ENCODE measurements around the gene RBM41. TPM values are rescaled to one million over a fixed set of nuclear protein-coding genes. Genes with fewer than 3 reads are reported as not detected.
"Not testable (repeated sequence)": the region's sequence is repeated elsewhere in the genome, so short reads cannot be mapped to it uniquely, and the experiment has no call there.

The RBM41 gene
- polyA plus RNA-seq, 3 donors from 2014 or later, result 7.7 to 16.7 (median 12.0) TPM

DNA sequence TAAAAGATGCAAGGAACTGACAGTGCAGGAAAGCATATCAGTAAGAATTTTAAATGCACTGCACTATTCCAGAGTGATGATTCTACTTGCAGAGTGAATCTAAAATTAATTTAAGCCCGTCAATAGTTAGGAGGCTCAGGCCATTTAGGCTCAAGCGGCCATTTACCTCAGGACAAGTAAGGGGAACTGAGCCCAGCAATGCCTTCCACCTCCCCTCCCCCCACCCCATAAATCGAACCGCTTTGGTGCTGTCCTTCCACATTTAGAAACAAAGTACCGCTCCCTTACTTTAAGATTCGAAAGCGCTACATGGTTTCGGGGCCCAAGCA is 665 bp downstream of the RBM41 start:
- Mint-ChIP-seq H3K4me3 (peak overlapping the region; percentile 73 to 97 (median 96)), H3K9me3 (no peaks in the 10 kb centered on the region), H3K27ac (peak overlapping the region in 3 of 6 donors; percentile 35 to 85 (median 57)), H3K4me1 (peaks cover 12 to 23% of the 10 kb centered on the region in 2 donors), H3K27me3 (ENCODE audit: low read depth in 3 of 3) (peaks cover 0 to 8% (median 2%) of the 10 kb centered on the region in 3 donors), H3K36me3 (peaks cover 6 to 18% (median 8%) of the 10 kb centered on the region in 3 donors)
- DNase-seq, result no peak

DNA sequence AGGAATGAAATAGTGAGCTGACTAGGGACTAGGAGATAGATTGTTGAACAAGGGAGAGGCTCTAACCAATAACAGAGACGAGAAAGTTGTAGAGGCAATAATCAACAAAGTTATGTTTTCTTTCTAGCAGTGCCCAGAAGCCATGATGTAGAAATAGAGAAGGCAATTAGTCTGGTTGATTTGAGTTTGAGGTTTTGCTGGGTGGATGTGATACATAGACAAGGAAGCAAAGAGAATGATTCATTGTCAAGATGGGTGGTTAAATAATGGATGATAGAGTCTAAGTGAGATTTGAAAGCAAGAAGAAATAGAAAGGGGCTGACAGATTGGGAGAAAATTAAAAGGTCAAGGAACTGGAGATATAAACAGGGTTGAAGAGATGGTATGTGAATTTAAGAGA is 11.2 kb downstream of the RBM41 start:
- Mint-ChIP-seq H3K27ac (peak overlapping the region in 5 of 6 donors; percentile 0 to 43 (median 9)), H3K4me3 (peak overlapping the region in 1 of 5 donors; percentile 12), H3K36me3 (peaks cover 0 to 12% (median 3%) of the 10 kb centered on the region in 3 donors), H3K4me1 (peaks cover 6 to 12% of the 10 kb centered on the region in 2 donors), H3K27me3 (ENCODE audit: low read depth in 3 of 3) (peaks cover 0 to 6% (median 0%) of the 10 kb centered on the region in 3 donors), H3K9me3 (no peaks in the 10 kb centered on the region)
- DNase-seq, result no peak

DNA sequence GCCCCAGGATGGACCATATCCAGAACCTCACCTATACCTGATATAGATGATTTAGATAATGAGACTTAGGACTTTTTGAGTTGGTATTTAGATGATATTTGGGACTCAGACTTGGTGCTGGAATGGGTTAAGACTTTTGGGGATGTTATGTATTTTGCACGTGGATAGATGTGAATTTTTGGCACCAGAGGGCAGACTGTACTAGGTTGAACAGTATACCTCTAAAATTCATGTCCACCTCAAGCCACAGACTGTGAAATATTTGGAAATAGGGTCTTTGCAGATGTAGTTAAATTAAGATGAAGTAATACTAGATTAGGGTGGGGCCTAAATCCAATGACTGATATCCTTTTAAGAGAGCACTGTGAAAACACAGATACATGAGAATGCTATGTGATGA is 15.6 kb downstream of the RBM41 start:
- DNase-seq, result no peak
- Mint-ChIP-seq H3K27me3 (ENCODE audit: low read depth in 3 of 3) (peaks cover 0 to 7% (median 2%) of the 10 kb centered on the region in 3 donors), H3K4me3 (no peak overlapping the region), H3K9me3 (no peaks in the 10 kb centered on the region), H3K36me3 (peaks cover 0 to 14% (median 0%) of the 10 kb centered on the region in 3 donors), H3K4me1 (peaks cover 10 to 29% of the 10 kb centered on the region in 2 donors), H3K27ac (no peak overlapping the region)

DNA sequence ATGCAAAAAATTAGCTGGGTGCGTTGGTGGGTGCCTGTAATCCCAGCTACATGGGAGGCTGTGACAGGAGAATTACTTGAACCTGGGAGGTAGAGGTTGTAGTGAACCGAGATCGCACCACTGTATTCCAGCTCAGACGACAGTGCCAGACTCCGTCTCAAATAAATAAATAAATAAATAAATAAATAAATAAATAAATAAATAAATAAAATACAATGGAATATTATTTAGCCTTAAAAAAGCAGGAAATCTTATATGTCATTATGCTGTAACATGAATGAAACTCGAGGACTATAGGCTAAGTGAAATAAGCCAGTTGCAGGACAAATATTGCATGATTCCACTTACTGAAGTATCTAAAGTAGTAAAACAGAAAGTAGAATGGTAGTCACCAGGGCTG is 42.5 kb downstream of the RBM41 start:
- H3K4me3 Mint-ChIP-seq, result no peak overlapping the region
- peaks cover 0 to 3% of the 10 kb centered on the region in 2 donors for H3K4me1 Mint-ChIP-seq
- peaks cover 0 to 13% (median 8%) of the 10 kb centered on the region in 3 donors for H3K36me3 Mint-ChIP-seq
- H3K27me3 Mint-ChIP-seq (ENCODE audit: low read depth in 3 of 3), result peaks cover 0 to 2% (median 1%) of the 10 kb centered on the region in 3 donors
- no peak overlapping the region for H3K27ac Mint-ChIP-seq
- peaks cover 2 to 11% (median 7%) of the 10 kb centered on the region in 6 donors for H3K9me3 Mint-ChIP-seq
- no peak for DNase-seq

DNA sequence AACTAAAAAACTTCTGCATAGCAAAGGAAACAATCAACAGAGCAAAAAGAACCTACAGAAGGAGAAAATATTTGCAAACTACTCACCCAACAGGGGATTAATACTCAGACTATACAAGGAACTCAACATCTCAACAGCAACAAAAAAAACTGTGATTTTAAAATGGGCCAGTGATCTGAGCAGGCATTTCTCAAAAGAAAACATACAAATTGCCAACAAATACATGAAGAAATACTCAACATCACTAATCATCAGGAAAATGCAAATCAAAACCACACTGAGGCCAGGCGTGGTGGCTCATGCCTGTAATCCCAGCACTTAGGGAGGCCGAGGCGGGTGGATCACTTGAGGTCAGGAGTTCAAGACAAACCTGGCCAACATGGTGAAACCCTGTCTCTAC is 60.9 kb downstream of the RBM41 start:
- not testable (repeated sequence) for H3K4me1 Mint-ChIP-seq; H3K9me3 Mint-ChIP-seq; DNase-seq; H3K27ac Mint-ChIP-seq; H3K27me3 Mint-ChIP-seq (ENCODE audit: low read depth in 3 of 3); H3K36me3 Mint-ChIP-seq; H3K4me3 Mint-ChIP-seq

DNA sequence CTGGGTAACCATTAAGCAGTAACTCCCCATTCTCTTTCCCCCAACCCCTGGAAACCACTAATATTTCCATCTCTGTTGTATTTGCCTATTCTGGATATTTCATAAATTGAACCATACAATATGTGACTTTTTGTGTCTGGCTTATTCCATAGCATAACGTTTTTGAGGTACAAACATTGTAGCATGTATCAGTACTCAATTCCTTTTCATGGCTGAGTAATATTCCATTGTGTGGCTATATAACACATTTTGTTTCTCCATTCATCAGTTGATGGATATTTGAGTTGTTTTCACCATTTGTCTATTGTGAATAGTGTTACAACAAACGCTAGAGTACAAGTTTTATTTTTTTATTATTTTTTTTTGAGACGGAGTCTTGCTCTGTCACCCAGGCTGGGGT is 63.6 kb downstream of the RBM41 start:
- Mint-ChIP-seq H3K27ac (no peak overlapping the region), H3K36me3 (peaks cover 0 to 4% (median 0%) of the 10 kb centered on the region in 3 donors), H3K4me1 (no peaks in the 10 kb centered on the region), H3K9me3 (peaks cover 0 to 6% (median 1%) of the 10 kb centered on the region in 6 donors), H3K27me3 (ENCODE audit: low read depth in 3 of 3) (peaks cover 0 to 4% (median 2%) of the 10 kb centered on the region in 3 donors), H3K4me3 (no peak overlapping the region)
- DNase-seq, result no peak

DNA sequence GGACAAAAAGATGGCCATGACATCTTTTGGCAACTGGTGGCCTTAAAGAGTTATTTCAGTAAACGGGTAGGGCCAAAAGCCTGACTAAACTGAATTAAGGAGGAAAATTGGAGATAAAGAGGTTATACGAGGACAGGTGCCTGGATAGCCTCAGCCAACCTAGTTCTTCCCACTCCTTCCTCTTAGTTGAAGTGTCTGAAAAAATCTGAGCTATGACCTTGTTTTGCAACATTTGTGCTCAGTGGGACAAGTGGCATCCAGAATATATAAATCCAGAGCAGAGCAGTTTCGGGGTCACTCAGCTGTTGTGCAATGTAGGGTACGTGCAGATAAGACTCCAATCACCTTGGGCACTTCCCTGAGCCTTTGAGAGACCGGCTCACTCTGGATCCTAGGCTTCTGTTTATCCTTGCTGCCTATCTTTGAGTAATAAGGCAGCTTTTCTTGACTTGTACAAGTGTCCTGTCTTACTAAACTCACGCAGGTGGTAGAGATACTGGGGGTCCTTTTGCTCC is 68.4 kb downstream of the RBM41 start:
- peaks cover 0 to 3% (median under 1%) of the 10 kb centered on the region in 6 donors for H3K9me3 Mint-ChIP-seq
- no peaks in the 10 kb centered on the region for H3K4me1 Mint-ChIP-seq
- peaks cover 3 to 8% (median 6%) of the 10 kb centered on the region in 3 donors for H3K27me3 Mint-ChIP-seq (ENCODE audit: low read depth in 3 of 3)
- H3K27ac Mint-ChIP-seq, result no peak overlapping the region
- H3K36me3 Mint-ChIP-seq, result no peaks in the 10 kb centered on the region
- no peak for DNase-seq
- no peak overlapping the region for H3K4me3 Mint-ChIP-seq

DNA sequence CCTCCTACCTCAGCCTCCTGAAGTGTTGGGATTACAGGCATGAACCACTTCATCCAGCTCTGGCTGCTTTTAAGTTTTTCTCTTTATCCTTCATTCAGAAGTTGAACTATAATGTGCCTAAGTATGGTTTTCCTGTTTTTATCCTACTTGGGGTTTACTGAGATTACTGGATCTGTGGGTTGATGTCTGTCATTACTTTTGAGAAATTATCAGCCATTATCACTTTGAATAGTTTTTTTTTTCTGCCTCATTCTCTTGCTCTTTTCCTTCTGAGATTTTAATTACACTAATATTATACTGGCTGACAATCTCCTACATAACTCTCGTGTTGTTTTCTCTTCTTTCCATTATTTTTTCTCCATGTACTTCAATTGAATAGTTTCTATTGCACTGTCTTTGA is 71.0 kb downstream of the RBM41 start:
- Mint-ChIP-seq H3K4me1 (no peaks in the 10 kb centered on the region), H3K27ac (no peak overlapping the region), H3K27me3 (ENCODE audit: low read depth in 3 of 3) (peaks cover 6 to 9% (median 8%) of the 10 kb centered on the region in 3 donors), H3K36me3 (no peaks in the 10 kb centered on the region), H3K4me3 (no peak overlapping the region), H3K9me3 (no peaks in the 10 kb centered on the region)
- no peak for DNase-seq

DNA sequence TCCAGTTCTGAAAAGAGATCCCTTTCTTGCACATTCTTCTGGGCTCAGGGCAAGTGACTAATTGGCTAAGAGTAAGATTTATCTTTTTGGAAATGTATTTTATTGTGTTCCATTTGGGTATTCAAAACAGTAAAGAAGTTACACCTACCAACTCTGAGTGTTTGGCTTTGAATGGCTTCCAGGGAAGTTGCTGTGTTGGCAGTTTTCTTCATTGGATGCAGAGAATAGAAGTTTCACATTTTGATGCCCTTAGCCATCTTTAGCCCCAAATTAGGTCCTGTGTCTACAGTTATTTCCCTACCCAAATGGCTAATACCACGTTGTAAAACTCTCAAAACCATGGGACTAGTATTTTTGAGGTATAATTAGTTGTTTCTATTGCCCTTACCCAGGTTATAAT is 88.9 kb downstream of the RBM41 start:
- Mint-ChIP-seq H3K4me3 (no peak overlapping the region), H3K36me3 (no peaks in the 10 kb centered on the region), H3K27me3 (ENCODE audit: low read depth in 3 of 3) (peaks cover 1 to 14% (median 7%) of the 10 kb centered on the region in 3 donors), H3K4me1 (no peaks in the 10 kb centered on the region), H3K9me3 (no peaks in the 10 kb centered on the region), H3K27ac (no peak overlapping the region)
- no peak for DNase-seq

DNA sequence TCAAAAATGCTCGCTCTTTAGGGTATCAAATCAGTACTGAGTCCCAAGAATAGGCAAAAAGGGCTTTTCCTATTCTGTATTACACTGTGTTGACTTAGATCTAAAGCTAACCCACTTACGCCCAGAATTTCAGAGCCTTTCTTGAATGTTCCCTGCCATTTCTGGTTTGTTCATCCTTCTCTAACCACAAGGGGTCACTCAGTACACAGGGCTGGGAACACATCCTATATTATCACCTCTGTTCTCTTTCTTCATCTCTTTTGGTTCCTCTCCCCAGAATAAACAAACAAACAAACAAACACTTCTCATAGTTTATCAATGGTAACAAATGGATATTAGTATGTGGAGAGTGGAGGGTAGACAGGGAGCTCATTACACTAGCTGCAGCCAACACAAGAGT is 93.1 kb downstream of the RBM41 start:
- no peaks in the 10 kb centered on the region for H3K36me3 Mint-ChIP-seq
- no peaks in the 10 kb centered on the region for H3K9me3 Mint-ChIP-seq
- no peak overlapping the region for H3K4me3 Mint-ChIP-seq
- DNase-seq, result peak in 1 of 3 donors; percentile 11
- no peaks in the 10 kb centered on the region for H3K4me1 Mint-ChIP-seq
- H3K27me3 Mint-ChIP-seq (ENCODE audit: low read depth in 3 of 3), result peaks cover 3 to 7% (median 6%) of the 10 kb centered on the region in 3 donors
- H3K27ac Mint-ChIP-seq, result no peak overlapping the region

DNA sequence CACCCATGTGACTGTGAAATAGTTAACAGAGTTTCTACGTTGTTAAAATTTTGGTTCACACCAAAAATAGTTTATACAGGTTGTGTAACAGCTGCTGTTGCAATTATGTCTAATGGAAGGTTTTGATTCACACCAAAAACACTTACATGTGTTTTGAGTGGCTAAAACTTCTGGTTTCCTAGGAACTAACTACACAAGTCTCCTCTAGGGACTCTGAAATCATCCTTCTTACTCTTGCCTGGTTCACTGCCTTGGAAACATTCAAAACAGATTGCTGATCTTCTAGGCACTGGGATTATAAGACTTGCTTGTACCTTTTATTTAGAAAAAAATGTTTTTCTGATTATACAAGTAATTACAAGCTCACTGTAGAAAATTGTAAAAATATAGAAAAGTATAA is 103.7 kb downstream of the RBM41 start:
- no peaks in the 10 kb centered on the region for H3K4me1 Mint-ChIP-seq
- peaks cover 0 to 7% (median 2%) of the 10 kb centered on the region in 3 donors for H3K27me3 Mint-ChIP-seq (ENCODE audit: low read depth in 3 of 3)
- no peak for DNase-seq
- H3K36me3 Mint-ChIP-seq, result no peaks in the 10 kb centered on the region
- H3K9me3 Mint-ChIP-seq, result no peaks in the 10 kb centered on the region
- H3K27ac Mint-ChIP-seq, result no peak overlapping the region
- H3K4me3 Mint-ChIP-seq, result no peak overlapping the region

Other genes starting within 250 kb of the RBM41 start
- gene RIPPLY1, start 215.5 kb downstream of the RBM41 start, polyA plus RNA-seq, result not detected
- gene CLDN2, start 198.4 kb downstream of the RBM41 start, polyA plus RNA-seq, result not detected
- 1 to 10 TPM; 2.3 to 2.9 (median 2.5) TPM for gene MORC4, start 118.6 kb downstream of the RBM41 start, polyA plus RNA-seq
- 1 to 10 TPM in 2 of 3 donors, not detected in 1; 1.3 to 1.7 TPM for gene NUP62CL, start 87.6 kb upstream of the RBM41 start, polyA plus RNA-seq
- not detected for gene DNAAF6, start 87.8 kb upstream of the RBM41 start, polyA plus RNA-seq